ENCODE measurements around the gene KIAA0232.

Gene KIAA0232

DNA sequence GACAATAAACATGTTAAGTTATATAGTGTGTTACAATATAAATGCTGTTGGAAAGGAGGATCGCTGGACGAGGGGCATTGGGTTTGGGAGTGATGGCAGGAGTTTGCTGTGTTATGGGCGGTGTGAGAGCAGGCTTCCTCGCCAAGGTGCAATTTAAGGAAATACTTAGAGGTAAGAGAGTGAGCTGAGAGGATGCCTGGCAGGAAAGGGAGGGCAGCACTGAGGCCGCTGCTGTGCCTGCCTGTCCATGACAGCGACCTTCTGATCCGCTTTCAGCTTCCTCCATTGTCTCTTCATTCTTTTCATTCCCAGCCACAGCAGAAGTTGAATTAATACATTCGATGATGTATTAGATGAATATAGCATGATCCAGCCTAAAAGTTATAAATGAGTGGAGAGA is 85.9 kb downstream of the KIAA0232 start:
- ATAC-seq, result no peak
- TF ChIP-seq TOX (CRISPR knock-in tag; IDR thresholded peaks at IDR 0.05; ENCODE audit: borderline replicate concordance) (no peak), RARB (CRISPR knock-in tag; IDR thresholded peaks at IDR 0.05) (no peak), ZC3H10 (CRISPR knock-in tag; IDR thresholded peaks at IDR 0.05) (no peak), CSDC2 (CRISPR knock-in tag; IDR thresholded peaks at IDR 0.05) (no peak), ARNTL (CRISPR knock-in tag; IDR thresholded peaks at IDR 0.05; ENCODE audit: borderline replicate concordance, low read depth) (no peak)
- TF ChIP-seq, protein P1, sequence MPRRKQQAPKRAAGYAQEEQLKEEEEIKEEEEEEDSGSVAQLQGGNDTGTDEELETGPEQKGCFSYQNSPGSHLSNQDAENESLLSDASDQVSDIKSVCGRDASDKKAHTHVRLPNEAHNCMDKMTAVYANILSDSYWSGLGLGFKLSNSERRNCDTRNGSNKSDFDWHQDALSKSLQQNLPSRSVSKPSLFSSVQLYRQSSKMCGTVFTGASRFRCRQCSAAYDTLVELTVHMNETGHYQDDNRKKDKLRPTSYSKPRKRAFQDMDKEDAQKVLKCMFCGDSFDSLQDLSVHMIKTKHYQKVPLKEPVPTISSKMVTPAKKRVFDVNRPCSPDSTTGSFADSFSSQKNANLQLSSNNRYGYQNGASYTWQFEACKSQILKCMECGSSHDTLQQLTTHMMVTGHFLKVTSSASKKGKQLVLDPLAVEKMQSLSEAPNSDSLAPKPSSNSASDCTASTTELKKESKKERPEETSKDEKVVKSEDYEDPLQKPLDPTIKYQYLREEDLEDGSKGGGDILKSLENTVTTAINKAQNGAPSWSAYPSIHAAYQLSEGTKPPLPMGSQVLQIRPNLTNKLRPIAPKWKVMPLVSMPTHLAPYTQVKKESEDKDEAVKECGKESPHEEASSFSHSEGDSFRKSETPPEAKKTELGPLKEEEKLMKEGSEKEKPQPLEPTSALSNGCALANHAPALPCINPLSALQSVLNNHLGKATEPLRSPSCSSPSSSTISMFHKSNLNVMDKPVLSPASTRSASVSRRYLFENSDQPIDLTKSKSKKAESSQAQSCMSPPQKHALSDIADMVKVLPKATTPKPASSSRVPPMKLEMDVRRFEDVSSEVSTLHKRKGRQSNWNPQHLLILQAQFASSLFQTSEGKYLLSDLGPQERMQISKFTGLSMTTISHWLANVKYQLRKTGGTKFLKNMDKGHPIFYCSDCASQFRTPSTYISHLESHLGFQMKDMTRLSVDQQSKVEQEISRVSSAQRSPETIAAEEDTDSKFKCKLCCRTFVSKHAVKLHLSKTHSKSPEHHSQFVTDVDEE (CRISPR knock-in tag; IDR thresholded peaks at IDR 0.05), result no peak

DNA sequence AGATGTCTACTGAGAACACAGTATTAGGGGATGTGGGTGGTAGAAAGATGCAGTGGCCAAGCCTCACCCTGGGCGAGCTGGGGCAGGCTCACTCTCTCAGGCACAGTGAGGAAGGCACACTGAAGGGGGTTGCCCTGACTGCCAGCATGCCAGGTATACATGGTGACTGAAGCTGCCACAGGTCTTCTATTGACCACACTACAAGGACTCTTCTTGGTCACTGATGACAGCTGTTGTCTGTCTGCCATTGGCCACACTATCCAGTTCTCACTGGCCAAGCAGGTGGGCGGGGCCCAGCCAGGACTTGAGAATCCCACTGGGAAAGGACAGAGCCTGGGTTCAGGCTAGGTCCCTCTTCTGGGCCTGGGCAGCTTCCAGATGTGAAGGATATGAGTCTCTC is 87.4 kb downstream of the KIAA0232 start:
- no peak for ATAC-seq
- TF ChIP-seq RARB (CRISPR knock-in tag; IDR thresholded peaks at IDR 0.05), result no peak
- no peak for TF ChIP-seq ZFP3 (CRISPR knock-in tag; IDR thresholded peaks at IDR 0.05)
- TF ChIP-seq ZFP30 (CRISPR knock-in tag; IDR thresholded peaks at IDR 0.05), result no peak
- no peak for TF ChIP-seq ESRRG (CRISPR knock-in tag; IDR thresholded peaks at IDR 0.05)
- TF ChIP-seq ZNF565 (CRISPR knock-in tag; conservative IDR thresholded peaks at IDR 0.05; ENCODE audit: low read depth), result no peak
- no peak for TF ChIP-seq SNAI2 (CRISPR knock-in tag; IDR thresholded peaks at IDR 0.05)
- TF ChIP-seq, protein P2, sequence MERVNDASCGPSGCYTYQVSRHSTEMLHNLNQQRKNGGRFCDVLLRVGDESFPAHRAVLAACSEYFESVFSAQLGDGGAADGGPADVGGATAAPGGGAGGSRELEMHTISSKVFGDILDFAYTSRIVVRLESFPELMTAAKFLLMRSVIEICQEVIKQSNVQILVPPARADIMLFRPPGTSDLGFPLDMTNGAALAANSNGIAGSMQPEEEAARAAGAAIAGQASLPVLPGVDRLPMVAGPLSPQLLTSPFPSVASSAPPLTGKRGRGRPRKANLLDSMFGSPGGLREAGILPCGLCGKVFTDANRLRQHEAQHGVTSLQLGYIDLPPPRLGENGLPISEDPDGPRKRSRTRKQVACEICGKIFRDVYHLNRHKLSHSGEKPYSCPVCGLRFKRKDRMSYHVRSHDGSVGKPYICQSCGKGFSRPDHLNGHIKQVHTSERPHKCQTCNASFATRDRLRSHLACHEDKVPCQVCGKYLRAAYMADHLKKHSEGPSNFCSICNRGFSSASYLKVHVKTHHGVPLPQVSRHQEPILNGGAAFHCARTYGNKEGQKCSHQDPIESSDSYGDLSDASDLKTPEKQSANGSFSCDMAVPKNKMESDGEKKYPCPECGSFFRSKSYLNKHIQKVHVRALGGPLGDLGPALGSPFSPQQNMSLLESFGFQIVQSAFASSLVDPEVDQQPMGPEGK (CRISPR knock-in tag; IDR thresholded peaks at IDR 0.05; ENCODE audit: borderline replicate concordance), result no peak
- TF ChIP-seq CSDC2 (CRISPR knock-in tag; IDR thresholded peaks at IDR 0.05), result no peak
- TF ChIP-seq, protein P3, sequence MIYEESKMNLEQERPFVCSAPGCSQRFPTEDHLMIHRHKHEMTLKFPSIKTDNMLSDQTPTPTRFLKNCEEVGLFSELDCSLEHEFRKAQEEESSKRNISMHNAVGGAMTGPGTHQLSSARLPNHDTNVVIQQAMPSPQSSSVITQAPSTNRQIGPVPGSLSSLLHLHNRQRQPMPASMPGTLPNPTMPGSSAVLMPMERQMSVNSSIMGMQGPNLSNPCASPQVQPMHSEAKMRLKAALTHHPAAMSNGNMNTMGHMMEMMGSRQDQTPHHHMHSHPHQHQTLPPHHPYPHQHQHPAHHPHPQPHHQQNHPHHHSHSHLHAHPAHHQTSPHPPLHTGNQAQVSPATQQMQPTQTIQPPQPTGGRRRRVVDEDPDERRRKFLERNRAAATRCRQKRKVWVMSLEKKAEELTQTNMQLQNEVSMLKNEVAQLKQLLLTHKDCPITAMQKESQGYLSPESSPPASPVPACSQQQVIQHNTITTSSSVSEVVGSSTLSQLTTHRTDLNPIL (CRISPR knock-in tag; IDR thresholded peaks at IDR 0.05; ENCODE audit: low read depth), result no peak
- TF ChIP-seq ARNTL (CRISPR knock-in tag; IDR thresholded peaks at IDR 0.05; ENCODE audit: borderline replicate concordance, low read depth), result no peak
- no peak for TF ChIP-seq ZNF8 (CRISPR knock-in tag; IDR thresholded peaks at IDR 0.05)
- TF ChIP-seq TCF4 (CRISPR knock-in tag; IDR thresholded peaks at IDR 0.05; ENCODE audit: borderline replicate concordance), result no peak
- TF ChIP-seq PPARA (CRISPR knock-in tag; IDR thresholded peaks at IDR 0.05; ENCODE audit: borderline replicate concordance), result no peak
- no peak for TF ChIP-seq ISL1 (CRISPR knock-in tag; IDR thresholded peaks at IDR 0.05)
- TF ChIP-seq ZC3H10 (CRISPR knock-in tag; IDR thresholded peaks at IDR 0.05), result no peak
- TF ChIP-seq GLIS3 (CRISPR knock-in tag; IDR thresholded peaks at IDR 0.05), result no peak
- TF ChIP-seq, protein P4, sequence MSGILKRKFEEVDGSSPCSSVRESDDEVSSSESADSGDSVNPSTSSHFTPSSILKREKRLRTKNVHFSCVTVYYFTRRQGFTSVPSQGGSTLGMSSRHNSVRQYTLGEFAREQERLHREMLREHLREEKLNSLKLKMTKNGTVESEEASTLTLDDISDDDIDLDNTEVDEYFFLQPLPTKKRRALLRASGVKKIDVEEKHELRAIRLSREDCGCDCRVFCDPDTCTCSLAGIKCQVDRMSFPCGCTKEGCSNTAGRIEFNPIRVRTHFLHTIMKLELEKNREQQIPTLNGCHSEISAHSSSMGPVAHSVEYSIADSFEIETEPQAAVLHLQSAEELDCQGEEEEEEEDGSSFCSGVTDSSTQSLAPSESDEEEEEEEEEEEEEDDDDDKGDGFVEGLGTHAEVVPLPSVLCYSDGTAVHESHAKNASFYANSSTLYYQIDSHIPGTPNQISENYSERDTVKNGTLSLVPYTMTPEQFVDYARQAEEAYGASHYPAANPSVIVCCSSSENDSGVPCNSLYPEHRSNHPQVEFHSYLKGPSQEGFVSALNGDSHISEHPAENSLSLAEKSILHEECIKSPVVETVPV (CRISPR knock-in tag; IDR thresholded peaks at IDR 0.05), result no peak
- TF ChIP-seq, protein P1 (CRISPR knock-in tag; IDR thresholded peaks at IDR 0.05), result no peak

DNA sequence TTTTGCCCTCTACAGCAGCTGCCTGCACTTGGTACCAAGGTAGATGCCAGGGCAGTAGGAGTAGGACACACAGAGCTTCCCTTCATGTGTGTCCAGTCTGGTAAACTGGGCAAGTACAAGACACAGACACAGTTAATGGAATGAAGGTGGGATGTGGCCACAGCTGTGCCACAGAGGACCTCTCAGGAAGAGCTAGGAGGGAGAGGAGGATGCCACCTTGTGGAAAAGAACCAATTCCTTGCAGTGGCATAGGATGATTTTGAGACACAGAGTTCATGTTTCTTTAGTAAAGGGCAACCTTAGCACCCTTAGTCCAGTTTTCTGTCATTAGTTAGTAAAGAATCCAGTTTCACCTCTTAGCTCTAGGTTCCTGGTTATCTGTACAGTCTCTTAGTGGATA is 90.8 kb downstream of the KIAA0232 start:
- ATAC-seq, result peak; percentile 72
- TF ChIP-seq PPARA (CRISPR knock-in tag; IDR thresholded peaks at IDR 0.05; ENCODE audit: borderline replicate concordance) (no peak), ZNF8 (CRISPR knock-in tag; IDR thresholded peaks at IDR 0.05) (no peak), CSDC2 (CRISPR knock-in tag; IDR thresholded peaks at IDR 0.05) (no peak), TCF4 (CRISPR knock-in tag; IDR thresholded peaks at IDR 0.05; ENCODE audit: borderline replicate concordance) (no peak), OSR1 (CRISPR knock-in tag; IDR thresholded peaks at IDR 0.05) (no peak), ZNF70 (CRISPR knock-in tag; IDR thresholded peaks at IDR 0.05) (no peak), TOX (CRISPR knock-in tag; IDR thresholded peaks at IDR 0.05; ENCODE audit: borderline replicate concordance) (no peak), BACH2 (CRISPR knock-in tag; IDR thresholded peaks at IDR 0.05; ENCODE audit: borderline replicate concordance) (no peak), GLIS3 (CRISPR knock-in tag; IDR thresholded peaks at IDR 0.05) (no peak)
- TF ChIP-seq, protein P4 (CRISPR knock-in tag; IDR thresholded peaks at IDR 0.05), result no peak
- TF ChIP-seq, protein P2 (CRISPR knock-in tag; IDR thresholded peaks at IDR 0.05; ENCODE audit: borderline replicate concordance), result no peak
- TF ChIP-seq, protein P3 (CRISPR knock-in tag; IDR thresholded peaks at IDR 0.05; ENCODE audit: low read depth), result no peak

All from SK-N-SH treated with all-trans-retinoic acid at 6 μM for 48 hours (cell line).